GM12878 (cell line): ENCODE measurements around the gene ITFG1. TPM values are rescaled to one million over a fixed set of nuclear protein-coding genes. Genes with fewer than 3 reads are reported as not detected.

ENCODE experiments used
- CHD4 ChIP-seq: fragments of 200-600 bp; sonication (generic); IDR thresholded peaks from 2 replicates; pipeline ENCODE4 v1.6.1; 2016; ENCODE audit warnings: mild to moderate bottlenecking
- CREM ChIP-seq: IDR thresholded peaks from 2 replicates; pipeline ENCODE4 v1.6.1; 2014; ENCODE audit warnings: antibody characterized with exemption, low read depth
- DPF2 ChIP-seq: fragments of 450-650 bp; IDR thresholded peaks from 2 replicates; pipeline ENCODE4 v1.6.1; 2017; ENCODE audit warnings: mild to moderate bottlenecking
- EZH2 ChIP-seq: IDR thresholded peaks from 2 replicates; pipeline ENCODE4 v1.6.1; 2012; ENCODE audit warnings: low read depth, mild to moderate bottlenecking, control low read depth, inconsistent platforms, low read length, borderline replicate concordance; ENCODE audit not compliant: control insufficient read depth
- JUND ChIP-seq: IDR thresholded peaks from 2 replicates; pipeline ENCODE4 v1.6.1; 2012; ENCODE audit warnings: low read depth, mild to moderate bottlenecking, low read length, improper control_type of control experiment, moderate library complexity
- KLF5 ChIP-seq: fragments of 450-650 bp; IDR thresholded peaks from 2 replicates; pipeline ENCODE4 v1.6.1; 2014; ENCODE audit warnings: mild to moderate bottlenecking; ENCODE audit not compliant: partially characterized antibody
- NR2C1 ChIP-seq: fragments of 450-650 bp; IDR thresholded peaks from 2 replicates; pipeline ENCODE4 v1.6.1; 2017; ENCODE audit warnings: antibody characterized with exemption, mild to moderate bottlenecking, moderate library complexity
- SIN3A ChIP-seq: IDR thresholded peaks from 2 replicates; pipeline ENCODE4 v1.6.1; 2012; ENCODE audit warnings: low read depth, low read length, improper control_type of control experiment
- polyA plus RNA-seq, 11 experiments: library from polyadenylated mRNA; depleted of rRNA in 4 of 11; unstranded in 6 of 11; stranded (reverse) in 5 of 11; fragments of >200 nt; fragmentation: Nextera tagmentation in 4 of 11; fragmentation: Illumina TruSeq in 1 of 11; extraction: Ambion mirVana in 4 of 11; extraction: Trizol in 1 of 11; gene quantifications; 1 replicate in 1 of 11; 2 replicates in 10 of 11; pipeline versions ENCODE4 v1.2.1 to v1.2.3, GENCODE V29; 2011 to 2016; ENCODE audit warnings: inconsistent platforms in 2 of 11, missing spikeins in 2 of 11, low read depth in 1 of 11
- total RNA-seq, 4 experiments: library from RNA; depleted of rRNA in 3 of 4; stranded (reverse); fragments of >200 nt in 3 of 4; fragmentation: Illumina TruSeq in 1 of 4; extraction: Trizol in 1 of 4; gene quantifications; 2 replicates each; pipeline versions ENCODE4 v1.2.1 to v1.2.3, GENCODE V29; 2013 to 2021
- TF ChIP-seq, protein P1 (sequence below): IDR thresholded peaks from 2 replicates; pipeline ENCODE4 v1.6.1; 2012; ENCODE audit warnings: improper control_type of control experiment, low read depth, low read length; ENCODE audit not compliant: insufficient replicate concordance
- TF ChIP-seq, protein P2 (sequence below): fragments of 450-650 bp; IDR thresholded peaks from 2 replicates; pipeline ENCODE4 v1.6.1; 2016; ENCODE audit warnings: mild to moderate bottlenecking
- TF ChIP-seq, protein P3 (sequence below): fragments of 450-650 bp; IDR thresholded peaks from 2 replicates; pipeline ENCODE4 v1.6.1; 2018; ENCODE audit warnings: mild to moderate bottlenecking, low read depth, moderate library complexity; ENCODE audit not compliant: partially characterized antibody
- TF ChIP-seq, protein P4 (sequence below): fragments of 450-650 bp; IDR thresholded peaks from 2 replicates; pipeline ENCODE4 v1.6.1; 2017; ENCODE audit warnings: mild to moderate bottlenecking, moderate library complexity

Gene ITFG1
- total and polyA plus RNA-seq, 10 of the 15 experiments (the other 5 are each of a cell fraction or from before 2014, with no cell fraction given), result 9.3 to 56.3 (median 28.6) TPM

DNA sequence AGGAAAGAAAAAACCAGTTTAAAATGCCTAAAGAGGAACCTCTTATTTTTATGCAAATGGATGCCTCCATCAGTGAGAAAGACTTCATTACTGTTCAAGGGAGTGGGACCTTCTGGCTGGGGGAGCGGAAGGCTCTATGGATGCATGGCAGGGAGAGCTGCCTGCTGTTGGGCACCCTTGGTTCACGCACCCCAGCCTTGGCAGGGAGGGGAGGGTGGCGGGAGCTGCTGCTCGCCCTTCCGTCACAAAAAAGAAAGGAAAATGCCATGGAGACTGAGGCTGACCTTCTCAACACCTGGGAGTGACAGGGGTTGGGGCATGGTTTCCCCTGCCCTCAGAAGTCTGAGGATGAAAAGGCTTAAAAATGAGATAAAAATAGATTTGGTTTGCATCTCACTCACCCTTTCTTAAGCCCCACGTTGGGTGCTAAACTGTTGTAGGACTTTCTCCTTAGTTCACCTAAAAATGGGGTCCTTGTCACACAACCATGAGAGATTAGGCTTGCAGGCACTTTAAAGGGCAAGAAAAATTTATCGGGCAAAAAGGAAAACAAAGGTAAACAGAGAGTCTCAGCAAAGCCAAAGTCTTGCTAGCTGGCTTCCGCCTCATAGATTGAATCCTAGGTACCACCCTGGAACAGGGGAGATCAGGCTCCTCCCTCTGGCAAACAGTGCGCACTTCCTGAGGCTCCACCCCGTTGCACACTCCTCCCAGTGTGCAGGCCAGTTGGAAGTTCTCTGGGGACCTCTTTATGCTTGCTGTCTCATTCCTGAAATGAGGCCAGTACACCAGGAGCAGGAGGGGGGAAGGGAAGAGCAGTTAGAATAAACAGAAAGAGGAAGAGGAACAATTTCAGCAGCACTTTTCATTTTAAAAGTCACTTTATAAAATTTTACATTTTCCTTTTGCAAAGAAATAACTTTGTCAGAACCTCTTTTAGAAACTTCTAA is 31.8 kb upstream of the ITFG1 start (continued):
- TF ChIP-seq, protein P1, sequence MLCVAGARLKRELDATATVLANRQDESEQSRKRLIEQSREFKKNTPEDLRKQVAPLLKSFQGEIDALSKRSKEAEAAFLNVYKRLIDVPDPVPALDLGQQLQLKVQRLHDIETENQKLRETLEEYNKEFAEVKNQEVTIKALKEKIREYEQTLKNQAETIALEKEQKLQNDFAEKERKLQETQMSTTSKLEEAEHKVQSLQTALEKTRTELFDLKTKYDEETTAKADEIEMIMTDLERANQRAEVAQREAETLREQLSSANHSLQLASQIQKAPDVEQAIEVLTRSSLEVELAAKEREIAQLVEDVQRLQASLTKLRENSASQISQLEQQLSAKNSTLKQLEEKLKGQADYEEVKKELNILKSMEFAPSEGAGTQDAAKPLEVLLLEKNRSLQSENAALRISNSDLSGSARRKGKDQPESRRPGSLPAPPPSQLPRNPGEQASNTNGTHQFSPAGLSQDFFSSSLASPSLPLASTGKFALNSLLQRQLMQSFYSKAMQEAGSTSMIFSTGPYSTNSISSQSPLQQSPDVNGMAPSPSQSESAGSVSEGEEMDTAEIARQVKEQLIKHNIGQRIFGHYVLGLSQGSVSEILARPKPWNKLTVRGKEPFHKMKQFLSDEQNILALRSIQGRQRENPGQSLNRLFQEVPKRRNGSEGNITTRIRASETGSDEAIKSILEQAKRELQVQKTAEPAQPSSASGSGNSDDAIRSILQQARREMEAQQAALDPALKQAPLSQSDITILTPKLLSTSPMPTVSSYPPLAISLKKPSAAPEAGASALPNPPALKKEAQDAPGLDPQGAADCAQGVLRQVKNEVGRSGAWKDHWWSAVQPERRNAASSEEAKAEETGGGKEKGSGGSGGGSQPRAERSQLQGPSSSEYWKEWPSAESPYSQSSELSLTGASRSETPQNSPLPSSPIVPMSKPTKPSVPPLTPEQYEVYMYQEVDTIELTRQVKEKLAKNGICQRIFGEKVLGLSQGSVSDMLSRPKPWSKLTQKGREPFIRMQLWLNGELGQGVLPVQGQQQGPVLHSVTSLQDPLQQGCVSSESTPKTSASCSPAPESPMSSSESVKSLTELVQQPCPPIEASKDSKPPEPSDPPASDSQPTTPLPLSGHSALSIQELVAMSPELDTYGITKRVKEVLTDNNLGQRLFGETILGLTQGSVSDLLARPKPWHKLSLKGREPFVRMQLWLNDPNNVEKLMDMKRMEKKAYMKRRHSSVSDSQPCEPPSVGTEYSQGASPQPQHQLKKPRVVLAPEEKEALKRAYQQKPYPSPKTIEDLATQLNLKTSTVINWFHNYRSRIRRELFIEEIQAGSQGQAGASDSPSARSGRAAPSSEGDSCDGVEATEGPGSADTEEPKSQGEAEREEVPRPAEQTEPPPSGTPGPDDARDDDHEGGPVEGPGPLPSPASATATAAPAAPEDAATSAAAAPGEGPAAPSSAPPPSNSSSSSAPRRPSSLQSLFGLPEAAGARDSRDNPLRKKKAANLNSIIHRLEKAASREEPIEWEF, result no peak
- no peak for TF ChIP-seq KLF5
- no peak for TF ChIP-seq EZH2
- no peak for TF ChIP-seq SIN3A
- 0 out of 2 replicates have a peak, but pooled peaks have one; percentile 19 for TF ChIP-seq JUND
- no peak for TF ChIP-seq NR2C1
- TF ChIP-seq CHD4, result no peak
- TF ChIP-seq, protein P2, sequence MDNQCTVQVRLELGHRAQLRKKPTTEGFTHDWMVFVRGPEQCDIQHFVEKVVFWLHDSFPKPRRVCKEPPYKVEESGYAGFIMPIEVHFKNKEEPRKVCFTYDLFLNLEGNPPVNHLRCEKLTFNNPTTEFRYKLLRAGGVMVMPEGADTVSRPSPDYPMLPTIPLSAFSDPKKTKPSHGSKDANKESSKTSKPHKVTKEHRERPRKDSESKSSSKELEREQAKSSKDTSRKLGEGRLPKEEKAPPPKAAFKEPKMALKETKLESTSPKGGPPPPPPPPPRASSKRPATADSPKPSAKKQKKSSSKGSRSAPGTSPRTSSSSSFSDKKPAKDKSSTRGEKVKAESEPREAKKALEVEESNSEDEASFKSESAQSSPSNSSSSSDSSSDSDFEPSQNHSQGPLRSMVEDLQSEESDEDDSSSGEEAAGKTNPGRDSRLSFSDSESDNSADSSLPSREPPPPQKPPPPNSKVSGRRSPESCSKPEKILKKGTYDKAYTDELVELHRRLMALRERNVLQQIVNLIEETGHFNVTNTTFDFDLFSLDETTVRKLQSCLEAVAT, result no peak
- no peak for TF ChIP-seq CREM
- TF ChIP-seq, protein P3, sequence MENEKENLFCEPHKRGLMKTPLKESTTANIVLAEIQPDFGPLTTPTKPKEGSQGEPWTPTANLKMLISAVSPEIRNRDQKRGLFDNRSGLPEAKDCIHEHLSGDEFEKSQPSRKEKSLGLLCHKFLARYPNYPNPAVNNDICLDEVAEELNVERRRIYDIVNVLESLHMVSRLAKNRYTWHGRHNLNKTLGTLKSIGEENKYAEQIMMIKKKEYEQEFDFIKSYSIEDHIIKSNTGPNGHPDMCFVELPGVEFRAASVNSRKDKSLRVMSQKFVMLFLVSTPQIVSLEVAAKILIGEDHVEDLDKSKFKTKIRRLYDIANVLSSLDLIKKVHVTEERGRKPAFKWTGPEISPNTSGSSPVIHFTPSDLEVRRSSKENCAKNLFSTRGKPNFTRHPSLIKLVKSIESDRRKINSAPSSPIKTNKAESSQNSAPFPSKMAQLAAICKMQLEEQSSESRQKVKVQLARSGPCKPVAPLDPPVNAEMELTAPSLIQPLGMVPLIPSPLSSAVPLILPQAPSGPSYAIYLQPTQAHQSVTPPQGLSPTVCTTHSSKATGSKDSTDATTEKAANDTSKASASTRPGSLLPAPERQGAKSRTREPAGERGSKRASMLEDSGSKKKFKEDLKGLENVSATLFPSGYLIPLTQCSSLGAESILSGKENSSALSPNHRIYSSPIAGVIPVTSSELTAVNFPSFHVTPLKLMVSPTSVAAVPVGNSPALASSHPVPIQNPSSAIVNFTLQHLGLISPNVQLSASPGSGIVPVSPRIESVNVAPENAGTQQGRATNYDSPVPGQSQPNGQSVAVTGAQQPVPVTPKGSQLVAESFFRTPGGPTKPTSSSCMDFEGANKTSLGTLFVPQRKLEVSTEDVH, result no peak
- TF ChIP-seq, protein P4, sequence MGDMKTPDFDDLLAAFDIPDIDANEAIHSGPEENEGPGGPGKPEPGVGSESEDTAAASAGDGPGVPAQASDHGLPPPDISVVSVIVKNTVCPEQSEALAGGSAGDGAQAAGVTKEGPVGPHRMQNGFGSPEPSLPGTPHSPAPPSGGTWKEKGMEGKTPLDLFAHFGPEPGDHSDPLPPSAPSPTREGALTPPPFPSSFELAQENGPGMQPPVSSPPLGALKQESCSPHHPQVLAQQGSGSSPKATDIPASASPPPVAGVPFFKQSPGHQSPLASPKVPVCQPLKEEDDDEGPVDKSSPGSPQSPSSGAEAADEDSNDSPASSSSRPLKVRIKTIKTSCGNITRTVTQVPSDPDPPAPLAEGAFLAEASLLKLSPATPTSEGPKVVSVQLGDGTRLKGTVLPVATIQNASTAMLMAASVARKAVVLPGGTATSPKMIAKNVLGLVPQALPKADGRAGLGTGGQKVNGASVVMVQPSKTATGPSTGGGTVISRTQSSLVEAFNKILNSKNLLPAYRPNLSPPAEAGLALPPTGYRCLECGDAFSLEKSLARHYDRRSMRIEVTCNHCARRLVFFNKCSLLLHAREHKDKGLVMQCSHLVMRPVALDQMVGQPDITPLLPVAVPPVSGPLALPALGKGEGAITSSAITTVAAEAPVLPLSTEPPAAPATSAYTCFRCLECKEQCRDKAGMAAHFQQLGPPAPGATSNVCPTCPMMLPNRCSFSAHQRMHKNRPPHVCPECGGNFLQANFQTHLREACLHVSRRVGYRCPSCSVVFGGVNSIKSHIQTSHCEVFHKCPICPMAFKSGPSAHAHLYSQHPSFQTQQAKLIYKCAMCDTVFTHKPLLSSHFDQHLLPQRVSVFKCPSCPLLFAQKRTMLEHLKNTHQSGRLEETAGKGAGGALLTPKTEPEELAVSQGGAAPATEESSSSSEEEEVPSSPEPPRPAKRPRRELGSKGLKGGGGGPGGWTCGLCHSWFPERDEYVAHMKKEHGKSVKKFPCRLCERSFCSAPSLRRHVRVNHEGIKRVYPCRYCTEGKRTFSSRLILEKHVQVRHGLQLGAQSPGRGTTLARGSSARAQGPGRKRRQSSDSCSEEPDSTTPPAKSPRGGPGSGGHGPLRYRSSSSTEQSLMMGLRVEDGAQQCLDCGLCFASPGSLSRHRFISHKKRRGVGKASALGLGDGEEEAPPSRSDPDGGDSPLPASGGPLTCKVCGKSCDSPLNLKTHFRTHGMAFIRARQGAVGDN, result 0 out of 2 replicates have a peak, but pooled peaks have one; percentile 28
- TF ChIP-seq DPF2, result no peak; the same call in 1 of the 2 replicates
